ENCODE measurements around the gene ALPI.

ALPI gene

DNA sequence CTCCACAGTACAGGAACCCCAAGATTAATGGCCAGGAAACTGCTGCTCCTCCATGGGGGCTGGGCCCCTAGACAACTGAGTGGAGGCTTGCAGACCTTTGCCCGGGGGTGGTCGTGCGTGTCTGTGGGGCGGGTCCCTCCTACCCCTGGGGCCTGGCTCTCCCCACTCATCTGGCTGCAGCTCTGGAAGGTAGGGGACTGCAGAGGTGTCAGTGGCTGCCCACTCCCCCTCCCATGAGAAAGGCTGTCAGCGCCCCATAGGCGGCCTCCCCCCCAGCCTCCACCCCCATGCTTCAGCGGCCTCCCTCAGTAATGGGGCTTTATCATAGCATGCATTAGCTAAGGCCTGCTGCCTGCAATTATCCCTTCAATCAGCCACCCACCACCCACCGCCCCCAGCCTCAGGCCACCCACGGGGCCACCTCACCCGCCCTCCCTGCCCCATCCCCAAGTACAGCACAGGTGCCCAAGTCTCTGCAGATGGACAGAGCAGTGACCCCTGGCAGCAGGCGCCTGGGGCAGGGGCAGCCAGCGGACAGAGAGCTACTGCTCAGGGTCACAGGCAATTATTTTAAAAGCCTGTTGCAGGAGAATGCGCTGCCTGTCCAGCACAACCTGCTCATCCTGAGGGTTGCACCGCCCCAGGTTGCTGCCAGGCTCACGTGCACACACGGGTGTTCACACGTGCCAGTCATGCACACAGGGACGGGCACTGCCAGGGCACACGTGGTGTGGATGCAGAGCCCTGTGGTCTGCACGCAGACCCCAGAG lies 40.7 kb downstream of the ALPI start:
- H3K27ac ChIP-seq: no peak overlapping the region
- POLR2A ChIA-PET (ENCODE audit: low non-redundant PET): interaction anchor here (0.6 kb wide), 1 partner anchor 579 kb away, joined by 5 read pairs; no protein-coding TSS in a partner anchor
- TF ChIP-seq, protein P1, sequence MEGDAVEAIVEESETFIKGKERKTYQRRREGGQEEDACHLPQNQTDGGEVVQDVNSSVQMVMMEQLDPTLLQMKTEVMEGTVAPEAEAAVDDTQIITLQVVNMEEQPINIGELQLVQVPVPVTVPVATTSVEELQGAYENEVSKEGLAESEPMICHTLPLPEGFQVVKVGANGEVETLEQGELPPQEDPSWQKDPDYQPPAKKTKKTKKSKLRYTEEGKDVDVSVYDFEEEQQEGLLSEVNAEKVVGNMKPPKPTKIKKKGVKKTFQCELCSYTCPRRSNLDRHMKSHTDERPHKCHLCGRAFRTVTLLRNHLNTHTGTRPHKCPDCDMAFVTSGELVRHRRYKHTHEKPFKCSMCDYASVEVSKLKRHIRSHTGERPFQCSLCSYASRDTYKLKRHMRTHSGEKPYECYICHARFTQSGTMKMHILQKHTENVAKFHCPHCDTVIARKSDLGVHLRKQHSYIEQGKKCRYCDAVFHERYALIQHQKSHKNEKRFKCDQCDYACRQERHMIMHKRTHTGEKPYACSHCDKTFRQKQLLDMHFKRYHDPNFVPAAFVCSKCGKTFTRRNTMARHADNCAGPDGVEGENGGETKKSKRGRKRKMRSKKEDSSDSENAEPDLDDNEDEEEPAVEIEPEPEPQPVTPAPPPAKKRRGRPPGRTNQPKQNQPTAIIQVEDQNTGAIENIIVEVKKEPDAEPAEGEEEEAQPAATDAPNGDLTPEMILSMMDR (conservative IDR thresholded peaks at IDR 0.05; ENCODE audit: low read depth): no peak
- CTCF ChIA-PET: no interaction called here
- no peak for DNase-seq (ENCODE audit: low spot score)

DNA sequence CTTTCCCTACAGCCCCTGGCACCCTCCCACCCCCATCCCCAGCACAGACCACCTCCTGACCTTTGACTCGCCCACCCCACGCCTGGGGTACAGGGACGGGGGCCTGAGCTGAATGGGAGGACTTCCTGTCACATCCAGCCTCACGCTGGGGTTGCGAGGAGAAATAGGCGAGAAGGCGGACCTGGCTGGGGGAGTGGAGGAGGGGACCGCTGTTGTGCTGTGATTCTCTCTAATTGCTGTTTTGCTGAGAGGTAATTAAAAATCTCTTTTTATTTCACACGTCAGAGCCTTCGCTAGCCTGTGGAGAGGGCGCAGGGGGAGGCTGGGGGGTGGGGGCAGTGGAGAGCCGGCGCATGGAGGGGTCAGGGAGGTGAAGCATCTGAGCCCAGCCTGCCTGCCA lies 41.4 kb downstream of the ALPI start:
- ChIA-PET POLR2A (ENCODE audit: low non-redundant PET) (no interaction called here), CTCF (no interaction called here)
- no peak overlapping the region for H3K27ac ChIP-seq
- DNase-seq (ENCODE audit: low spot score): no peak
- TF ChIP-seq, protein P1 (conservative IDR thresholded peaks at IDR 0.05; ENCODE audit: low read depth): no peak

DNA sequence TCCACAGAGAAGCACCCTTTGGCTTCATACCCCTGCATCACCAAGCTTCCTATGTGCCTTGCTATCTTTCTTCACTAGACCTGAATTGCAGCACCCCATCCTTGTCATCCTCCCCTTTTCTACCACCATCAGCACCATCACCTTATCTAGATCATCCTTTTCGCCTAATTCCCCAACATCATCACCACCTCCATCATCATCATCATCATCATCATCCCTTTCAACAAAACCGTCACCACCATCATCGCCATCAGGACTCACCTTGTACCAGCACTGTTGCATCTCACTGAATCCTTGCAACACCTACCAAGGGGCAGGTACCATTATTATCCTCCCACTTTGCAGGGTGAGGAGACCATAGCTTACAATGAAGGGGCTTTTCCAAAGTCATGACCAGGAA lies 42.5 kb downstream of the ALPI start:
- H3K27ac ChIP-seq: no peak overlapping the region
- TF ChIP-seq, protein P1 (conservative IDR thresholded peaks at IDR 0.05; ENCODE audit: low read depth): no peak
- CTCF ChIA-PET: interaction anchor here (0.6 kb wide), 1 partner anchor 617 kb away, joined by 4 read pairs; no protein-coding TSS in a partner anchor
- POLR2A ChIA-PET (ENCODE audit: low non-redundant PET): no interaction called here
- no peak for DNase-seq (ENCODE audit: low spot score)

DNA sequence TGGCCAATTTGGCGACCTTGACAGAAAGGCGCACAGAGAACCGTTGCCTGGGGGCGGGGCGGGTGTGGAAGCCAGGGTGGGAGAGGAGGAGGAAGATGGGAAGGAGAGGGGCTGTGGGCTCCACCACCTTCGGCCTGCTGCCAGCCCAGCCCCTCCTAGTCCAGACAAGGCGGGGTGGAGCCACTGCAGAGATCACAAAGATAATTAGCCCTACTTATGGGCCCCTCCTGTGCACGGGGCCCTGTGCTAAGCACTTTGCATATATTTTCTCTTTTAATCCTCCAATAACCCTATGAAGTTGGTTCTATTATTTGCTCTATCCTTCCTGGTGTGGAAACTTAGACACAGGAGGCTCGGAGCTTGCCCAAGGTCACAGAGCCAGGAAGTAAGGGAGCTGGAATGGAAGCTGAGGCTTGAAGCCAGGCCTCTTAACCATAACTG lies 45.4 kb downstream of the ALPI start:
- no peak for DNase-seq (ENCODE audit: low spot score)
- ChIA-PET POLR2A (ENCODE audit: low non-redundant PET) (no interaction called here), CTCF (interaction anchor here (0.6 to 0.7 kb wide), 2 partner anchors 21 to 23 kb away, joined by 4 to 6 read pairs; no protein-coding TSS in a partner anchor)
- H3K27ac ChIP-seq: no peak overlapping the region
- TF ChIP-seq, protein P1 (conservative IDR thresholded peaks at IDR 0.05; ENCODE audit: low read depth): no peak

DNA sequence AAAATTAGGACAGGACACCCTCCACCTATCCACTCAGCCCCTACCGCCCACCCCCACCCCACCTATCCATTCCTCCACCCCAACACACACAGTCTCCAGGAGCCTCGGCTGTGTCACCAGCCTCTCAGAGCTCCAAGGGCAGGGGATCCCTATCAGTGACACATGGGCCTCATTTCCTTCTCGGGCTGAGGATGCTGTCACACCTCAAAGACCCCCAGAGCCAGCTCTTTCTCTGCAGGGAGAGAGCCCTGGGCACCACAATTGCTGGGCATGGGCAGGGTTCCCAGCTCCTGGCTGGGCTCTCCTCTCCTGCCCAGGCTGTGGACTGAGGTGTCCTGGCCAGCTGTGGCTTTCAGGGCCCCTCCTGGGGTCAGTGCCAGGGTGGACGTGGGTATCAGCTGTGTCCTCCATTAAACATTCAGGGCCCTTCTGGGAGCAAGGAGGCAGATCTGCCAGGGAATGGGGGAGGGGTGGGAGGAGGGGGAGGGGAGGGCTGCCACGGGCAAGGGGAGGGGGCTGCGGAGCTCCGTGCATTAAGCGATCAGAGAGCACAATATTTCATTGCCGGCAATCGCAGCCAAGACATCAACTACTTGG lies 45.9 kb downstream of the ALPI start:
- TF ChIP-seq, protein P1 (conservative IDR thresholded peaks at IDR 0.05; ENCODE audit: low read depth): no peak
- DNase-seq (ENCODE audit: low spot score): no peak
- ChIA-PET CTCF (interaction anchor here (0.6 to 0.7 kb wide), 2 partner anchors 21 to 22 kb away, joined by 4 to 6 read pairs; no protein-coding TSS in a partner anchor), POLR2A (ENCODE audit: low non-redundant PET) (no interaction called here)
- H3K27ac ChIP-seq: no peak overlapping the region

DNA sequence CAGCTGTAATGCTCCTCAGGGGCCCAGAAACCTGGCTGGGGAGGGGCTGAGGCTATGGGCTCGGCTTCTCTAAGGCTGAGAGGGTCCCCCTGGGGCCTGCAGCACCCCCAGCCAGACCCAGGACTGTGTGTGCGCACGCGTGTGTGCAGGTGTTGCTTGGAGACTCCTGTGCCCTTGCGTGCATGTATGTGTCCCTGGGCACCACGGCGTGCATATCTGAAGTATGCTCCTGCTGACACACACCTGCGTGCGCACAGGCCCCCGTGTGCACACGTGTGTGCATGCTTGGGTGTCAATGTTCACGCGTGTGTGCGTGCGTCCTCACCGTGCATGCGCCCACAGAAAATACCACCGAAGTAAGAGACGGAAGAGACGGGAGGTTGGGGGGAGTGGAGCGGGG lies 46.6 kb downstream of the ALPI start:
- ChIA-PET CTCF (no interaction called here), POLR2A (ENCODE audit: low non-redundant PET) (no interaction called here)
- TF ChIP-seq, protein P1 (conservative IDR thresholded peaks at IDR 0.05; ENCODE audit: low read depth): no peak
- DNase-seq (ENCODE audit: low spot score): no peak
- H3K27ac ChIP-seq: no peak overlapping the region

Measured in RWPE1 (cell line).